Activated naive CD8-positive, alpha-beta T cell treated with anti-CD3 and anti-CD28 coated beads for 36 hours (primary cell): ENCODE measurements around the gene INO80. TPM values are rescaled to one million over a fixed set of nuclear protein-coding genes. Genes with fewer than 3 reads are reported as not detected.
A peak's percentile ranks its signal among the peaks of the same experiment; 100 is the strongest.

ENCODE experiments used
- DNase-seq: peaks from one replicate; pipeline ENCODE4 v3.0.0; 2021
- H3K27ac Mint-ChIP-seq: one replicate; pipeline ENCODE4 v1.8.0; 2022; ENCODE audit warnings: mild to moderate bottlenecking, moderate library complexity, mixed read lengths
- H3K27me3 Mint-ChIP-seq: one replicate; pipeline ENCODE4 v1.8.0; 2022; ENCODE audit warnings: mild to moderate bottlenecking, mixed read lengths
- H3K36me3 Mint-ChIP-seq: one replicate; pipeline ENCODE4 v1.8.0; 2021; ENCODE audit warnings: mild to moderate bottlenecking, mixed read lengths
- H3K4me1 Mint-ChIP-seq: one replicate; pipeline ENCODE4 v1.8.0; 2021; ENCODE audit warnings: mixed read lengths
- H3K4me3 Mint-ChIP-seq: one replicate; pipeline ENCODE4 v1.8.0; 2022; ENCODE audit warnings: mild to moderate bottlenecking, moderate library complexity, mixed read lengths
- H3K9me3 Mint-ChIP-seq: one replicate; pipeline ENCODE4 v1.8.0; 2022; ENCODE audit warnings: mixed read lengths
- total RNA-seq, 2 experiments: library from RNA; stranded (reverse); gene quantifications; one replicate each; pipeline ENCODE4 v1.2.3, GENCODE V29; 2021

Gene INO80
- total RNA-seq, 2 experiments from 2014 or later = 26.1 to 26.3 TPM

GRCh38 chr15:41128174-41128902 lies 12.3 kb upstream of the INO80 start:
- no peak overlapping the region for H3K27ac Mint-ChIP-seq

GRCh38 chr15:41125931-41126642 lies 10.0 kb upstream of the INO80 start:
- Mint-ChIP-seq H3K4me3 (no peak overlapping the region), H3K9me3 (no peaks in the 10 kb centered on the region), H3K4me1 (no peaks in the 10 kb centered on the region), H3K27me3 (peaks cover 15% of the 10 kb centered on the region), H3K36me3 (no peaks in the 10 kb centered on the region), H3K27ac (no peak overlapping the region)
- no peak for DNase-seq

More at GRCh38 chr15:41128174-41128902, 12.3 kb upstream of the INO80 start:
- H3K9me3 Mint-ChIP-seq = no peaks in the 10 kb centered on the region
- DNase-seq = no peak
- H3K4me3 Mint-ChIP-seq = no peak overlapping the region
- H3K27me3 Mint-ChIP-seq = peaks cover 17% of the 10 kb centered on the region
- no peaks in the 10 kb centered on the region for H3K4me1 Mint-ChIP-seq
- no peaks in the 10 kb centered on the region for H3K36me3 Mint-ChIP-seq

DNA sequence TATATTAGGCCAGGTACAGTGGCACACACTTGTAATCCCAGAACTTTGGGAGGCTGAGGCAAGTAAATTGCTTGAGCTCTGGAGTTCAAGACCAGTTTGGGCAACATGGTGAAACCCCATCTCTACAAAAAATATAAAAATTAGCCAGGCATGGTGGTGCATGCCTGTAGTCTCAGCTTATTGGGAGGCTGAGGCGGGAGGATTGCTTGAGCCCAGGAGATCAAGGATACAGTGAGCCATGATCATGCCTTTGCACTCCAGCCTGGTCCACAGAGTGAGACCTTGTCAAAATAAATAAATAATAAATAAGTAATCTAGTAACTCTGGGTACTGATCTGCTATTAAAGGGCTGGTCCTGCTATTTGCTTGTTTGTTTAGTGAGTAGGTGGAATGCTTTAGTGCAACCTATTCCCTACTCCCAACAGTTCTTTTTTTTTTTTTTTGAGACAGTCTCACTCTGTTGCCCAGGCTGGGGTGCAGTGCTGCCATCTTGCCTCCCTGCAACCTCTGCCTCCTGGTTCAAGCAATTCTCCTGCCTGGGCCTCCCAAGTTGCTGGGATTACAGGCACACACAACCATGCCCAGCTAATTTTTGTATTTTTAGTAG lies 9.1 kb upstream of the INO80 start:
- no peaks in the 10 kb centered on the region for H3K36me3 Mint-ChIP-seq
- H3K4me1 Mint-ChIP-seq = no peaks in the 10 kb centered on the region
- DNase-seq = no peak
- H3K9me3 Mint-ChIP-seq = no peaks in the 10 kb centered on the region
- H3K4me3 Mint-ChIP-seq = no peak overlapping the region
- H3K27ac Mint-ChIP-seq = no peak overlapping the region
- peaks cover 15% of the 10 kb centered on the region for H3K27me3 Mint-ChIP-seq

- DNase-seq = no peak
- peaks cover 15% of the 10 kb centered on the region for H3K27me3 Mint-ChIP-seq
- no peak overlapping the region for H3K27ac Mint-ChIP-seq
- no peak overlapping the region for H3K4me3 Mint-ChIP-seq
- no peaks in the 10 kb centered on the region for H3K4me1 Mint-ChIP-seq
- H3K9me3 Mint-ChIP-seq = no peaks in the 10 kb centered on the region
- no peaks in the 10 kb centered on the region for H3K36me3 Mint-ChIP-seq
Observed at GRCh38 chr15:41124058-41124457, 8.0 kb upstream of the INO80 start.

DNA sequence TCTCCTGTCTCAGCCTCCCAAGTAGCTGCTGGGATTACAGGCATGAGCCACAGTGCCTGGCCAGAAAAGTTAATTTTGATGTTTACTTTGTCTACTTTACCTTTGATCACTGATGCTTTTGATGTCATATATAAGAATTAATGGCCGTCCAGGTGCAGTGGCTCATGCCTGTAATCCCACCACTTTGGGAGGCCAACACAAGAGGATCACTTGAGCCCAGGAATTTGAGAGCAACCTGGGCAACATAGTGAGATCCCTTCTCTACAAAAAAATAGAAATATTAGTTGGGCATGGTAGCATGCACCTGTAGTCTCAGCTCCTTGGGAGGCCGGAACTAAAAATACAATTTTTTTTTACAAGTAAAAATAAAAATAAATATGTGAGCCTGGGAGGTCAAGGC lies 6.8 kb upstream of the INO80 start:
- Mint-ChIP-seq H3K27me3 (peaks cover 15% of the 10 kb centered on the region), H3K36me3 (no peaks in the 10 kb centered on the region), H3K4me1 (no peaks in the 10 kb centered on the region), H3K9me3 (no peaks in the 10 kb centered on the region), H3K4me3 (no peak overlapping the region), H3K27ac (no peak overlapping the region)
- DNase-seq = no peak

- Mint-ChIP-seq H3K27me3 (peaks cover 15% of the 10 kb centered on the region), H3K4me3 (no peak overlapping the region), H3K9me3 (no peaks in the 10 kb centered on the region), H3K36me3 (no peaks in the 10 kb centered on the region), H3K4me1 (no peaks in the 10 kb centered on the region), H3K27ac (no peak overlapping the region)
- no peak for DNase-seq
Observed at GRCh38 chr15:41121951-41122350, 5.9 kb upstream of the INO80 start.

GRCh38 chr15:41116962-41117252 lies 827 bp upstream of the INO80 start:
- H3K4me3 Mint-ChIP-seq = peak overlapping the region; percentile 93
- DNase-seq = no peak
- peaks cover 16% of the 10 kb centered on the region for H3K36me3 Mint-ChIP-seq
- H3K27me3 Mint-ChIP-seq = no peaks in the 10 kb centered on the region
- peak overlapping the region; percentile 97 for H3K27ac Mint-ChIP-seq
- H3K4me1 Mint-ChIP-seq = peaks cover 13% of the 10 kb centered on the region
- no peaks in the 10 kb centered on the region for H3K9me3 Mint-ChIP-seq

- DNase-seq = peak; percentile 80
- Mint-ChIP-seq H3K27me3 (no peaks in the 10 kb centered on the region), H3K27ac (peak overlapping the region; percentile 99), H3K9me3 (no peaks in the 10 kb centered on the region), H3K36me3 (peaks cover 16% of the 10 kb centered on the region), H3K4me1 (peaks cover 14% of the 10 kb centered on the region), H3K4me3 (peak overlapping the region; percentile 93)
Observed at GRCh38 chr15:41115652-41116115, 396 bp downstream of the INO80 start.

- H3K27ac Mint-ChIP-seq = peak overlapping the region; percentile 99
- no peak for DNase-seq
- peaks cover 14% of the 10 kb centered on the region for H3K4me1 Mint-ChIP-seq
- H3K27me3 Mint-ChIP-seq = no peaks in the 10 kb centered on the region
- H3K4me3 Mint-ChIP-seq = peak overlapping the region; percentile 90
- H3K36me3 Mint-ChIP-seq = peaks cover 16% of the 10 kb centered on the region
- no peaks in the 10 kb centered on the region for H3K9me3 Mint-ChIP-seq
Observed at GRCh38 chr15:41115161-41115651, 874 bp downstream of the INO80 start.

DNA sequence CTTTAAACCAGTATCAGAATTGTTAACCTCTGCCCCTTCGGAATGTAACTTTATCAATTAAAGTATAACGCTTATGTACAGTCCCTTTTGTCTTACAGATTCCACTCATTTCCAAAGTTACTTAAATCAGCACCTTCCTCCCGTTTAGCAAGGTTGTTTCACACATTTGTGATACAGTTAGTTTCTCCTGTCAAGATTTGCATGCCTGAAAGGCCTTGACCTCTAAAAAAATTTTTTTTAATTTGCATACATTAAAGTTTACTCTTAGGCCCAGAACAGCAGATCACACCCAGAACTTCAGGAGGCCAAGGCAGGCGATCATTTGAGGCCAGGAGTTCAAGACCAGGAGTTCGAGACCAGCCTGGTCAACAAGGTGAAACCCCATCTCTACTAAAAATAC lies 9.1 kb downstream of the INO80 start:
- DNase-seq = no peak
- Mint-ChIP-seq H3K36me3 (peaks cover 14% of the 10 kb centered on the region), H3K4me1 (peaks cover 10% of the 10 kb centered on the region), H3K4me3 (no peak overlapping the region), H3K27ac (no peak overlapping the region), H3K27me3 (no peaks in the 10 kb centered on the region), H3K9me3 (no peaks in the 10 kb centered on the region)

- no peak for DNase-seq
- H3K4me3 Mint-ChIP-seq = no peak overlapping the region
- no peak overlapping the region for H3K27ac Mint-ChIP-seq
- peaks cover 12% of the 10 kb centered on the region for H3K4me1 Mint-ChIP-seq
- H3K36me3 Mint-ChIP-seq = peaks cover 19% of the 10 kb centered on the region
- no peaks in the 10 kb centered on the region for H3K27me3 Mint-ChIP-seq
- H3K9me3 Mint-ChIP-seq = no peaks in the 10 kb centered on the region
Observed at GRCh38 chr15:41105348-41106334, 10.4 kb downstream of the INO80 start.

GRCh38 chr15:41104234-41104633 lies 11.8 kb downstream of the INO80 start:
- Mint-ChIP-seq H3K27ac (no peak overlapping the region), H3K36me3 (peaks cover 19% of the 10 kb centered on the region), H3K9me3 (no peaks in the 10 kb centered on the region), H3K4me1 (peaks cover 12% of the 10 kb centered on the region), H3K27me3 (no peaks in the 10 kb centered on the region), H3K4me3 (no peak overlapping the region)
- DNase-seq = no peak

GRCh38 chr15:41102854-41103253 lies 13.2 kb downstream of the INO80 start:
- peaks cover 9% of the 10 kb centered on the region for H3K36me3 Mint-ChIP-seq
- no peaks in the 10 kb centered on the region for H3K27me3 Mint-ChIP-seq
- no peak overlapping the region for H3K27ac Mint-ChIP-seq
- no peaks in the 10 kb centered on the region for H3K9me3 Mint-ChIP-seq
- H3K4me1 Mint-ChIP-seq = peaks cover 8% of the 10 kb centered on the region
- no peak for DNase-seq
- H3K4me3 Mint-ChIP-seq = no peak overlapping the region

DNA sequence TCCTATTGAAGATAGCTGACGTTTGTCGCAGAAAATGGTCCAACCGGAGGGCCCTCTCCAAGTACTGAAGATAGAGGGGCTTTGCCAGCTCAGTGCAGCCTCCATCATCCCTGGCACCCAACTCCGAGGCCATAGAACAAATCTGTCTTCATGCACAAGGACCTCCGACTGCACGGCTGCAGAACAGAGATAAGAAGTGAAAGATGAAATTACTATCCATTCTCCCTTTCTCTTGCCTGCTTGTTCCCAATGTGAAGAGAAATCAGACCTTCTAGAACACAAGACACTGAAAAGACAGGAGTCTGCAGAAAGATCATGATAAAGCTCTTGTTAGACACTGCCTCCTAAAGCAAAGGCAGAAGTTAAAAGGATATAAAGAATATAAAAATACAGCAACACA lies 19.9 kb downstream of the INO80 start:
- peaks cover 1% of the 10 kb centered on the region for H3K4me1 Mint-ChIP-seq
- H3K27me3 Mint-ChIP-seq = no peaks in the 10 kb centered on the region
- DNase-seq = no peak
- peaks cover 17% of the 10 kb centered on the region for H3K36me3 Mint-ChIP-seq
- no peak overlapping the region for H3K27ac Mint-ChIP-seq
- no peak overlapping the region for H3K4me3 Mint-ChIP-seq
- H3K9me3 Mint-ChIP-seq = no peaks in the 10 kb centered on the region
